HEK293 (cell line): ENCODE results near the gene SMCHD1.
"Not testable (repeated sequence)": the region's sequence is repeated elsewhere in the genome, so short reads cannot be mapped to it uniquely, and the experiment has no call there.

ENCODE experiments used
- CTCF ChIA-PET: fragments of 350-600 bp; formaldehyde crosslinking; extraction: SDS; loops from one replicate; lab custom pipeline; 2021; ENCODE audit warnings: antibody characterized with exemption; lab: Yijun Ruan, JAX
- POLR2A ChIA-PET: fragments of 300-600 bp; formaldehyde crosslinking; extraction: SDS; loops from one replicate; lab custom pipeline; 2020; ENCODE audit warnings: antibody characterized with exemption, inconsistent platforms; lab: Yijun Ruan, JAX
- H3K27ac ChIP-seq: fragments of 200-500 bp; sonication (Bioruptor generic); 2 replicates; pipeline ENCODE4 v1.5.1; 2014; ENCODE audit warnings: low read depth, low read length, control low read depth, inconsistent platforms; ENCODE audit errors: extremely low read depth
- H3K36me3 ChIP-seq, 2 experiments: fragments of 200-500 bp in 1 of 2; sonication (Bioruptor generic) in 1 of 2; 1 replicate in 1 of 2; 2 replicates in 1 of 2; pipeline ENCODE4 v1.5.1; 2014 to 2017; ENCODE audit warnings: inconsistent platforms in 2 of 2, low read length in 2 of 2; ENCODE audit not compliant: control insufficient read depth in 2 of 2, insufficient read depth in 1 of 2
- H3K4me1 ChIP-seq: fragments of 200-500 bp; sonication (Bioruptor generic); 2 replicates; pipeline ENCODE4 v1.5.1; 2014; ENCODE audit warnings: mild to moderate bottlenecking, low read length, inconsistent platforms; ENCODE audit not compliant: control insufficient read depth, insufficient read depth
- H3K4me3 ChIP-seq: 2 replicates; pipeline ENCODE4 v1.5.1; 2011; ENCODE audit warnings: low read depth, mild to moderate bottlenecking, control low read depth, low read length, moderate library complexity
- H3K9me3 ChIP-seq: fragments of 200-500 bp; sonication (Bioruptor generic); 2 replicates; pipeline ENCODE4 v1.5.1; 2014; ENCODE audit warnings: low read depth, low read length, inconsistent platforms; ENCODE audit not compliant: control insufficient read depth, insufficient read depth
- BCL11A ChIP-seq: fragments of 450-650 bp; formaldehyde crosslinking; IDR thresholded peaks from 2 replicates; pipeline ENCODE4 v1.5.1; 2016; ENCODE audit warnings: low read depth, missing biosample characterization, missing genetic modification characterization
- EGR2 ChIP-seq: fragments of 450-650 bp; formaldehyde crosslinking; IDR thresholded peaks from 2 replicates; pipeline ENCODE4 v1.5.1; 2016; ENCODE audit warnings: low read depth, missing biosample characterization, missing genetic modification characterization
- SP2 ChIP-seq: fragments of 450-650 bp; formaldehyde crosslinking; IDR thresholded peaks from 2 replicates; pipeline ENCODE4 v1.5.1; 2016; ENCODE audit warnings: missing biosample characterization, missing genetic modification characterization
- SP3 ChIP-seq: fragments of 450-650 bp; formaldehyde crosslinking; IDR thresholded peaks from 2 replicates; pipeline ENCODE4 v1.5.1; 2016; ENCODE audit warnings: missing biosample characterization, missing genetic modification characterization
- ZBTB48 ChIP-seq: fragments of 450-650 bp; formaldehyde crosslinking; IDR thresholded peaks from 2 replicates; pipeline ENCODE4 v1.5.1; 2016; ENCODE audit warnings: missing biosample characterization, missing genetic modification characterization
- ZNF146 ChIP-seq: fragments of 450-650 bp; formaldehyde crosslinking; IDR thresholded peaks from 2 replicates; pipeline ENCODE4 v1.5.1; 2016; ENCODE audit warnings: missing biosample characterization, missing genetic modification characterization
- ZNF155 ChIP-seq: fragments of 450-650 bp; formaldehyde crosslinking; IDR thresholded peaks from 2 replicates; pipeline ENCODE4 v1.5.1; 2016; ENCODE audit warnings: missing biosample characterization, missing genetic modification characterization
- ZNF202 ChIP-seq: fragments of 450-650 bp; formaldehyde crosslinking; IDR thresholded peaks from 2 replicates; pipeline ENCODE4 v1.5.1; 2016; ENCODE audit warnings: missing biosample characterization, missing genetic modification characterization, borderline replicate concordance
- ZNF362 ChIP-seq: fragments of 450-650 bp; formaldehyde crosslinking; IDR thresholded peaks from 2 replicates; pipeline ENCODE4 v1.5.1; 2016; ENCODE audit warnings: missing biosample characterization, missing genetic modification characterization
- ZNF423 ChIP-seq: fragments of 450-650 bp; formaldehyde crosslinking; IDR thresholded peaks from 2 replicates; pipeline ENCODE4 v1.5.1; 2016; ENCODE audit warnings: missing biosample characterization, missing genetic modification characterization
- ZNF48 ChIP-seq: fragments of 450-650 bp; formaldehyde crosslinking; IDR thresholded peaks from 2 replicates; pipeline ENCODE4 v1.5.1; 2016; ENCODE audit warnings: missing biosample characterization, missing genetic modification characterization
- ZNF501 ChIP-seq: fragments of 450-650 bp; formaldehyde crosslinking; IDR thresholded peaks from 2 replicates; pipeline ENCODE4 v1.5.1; 2016; ENCODE audit warnings: missing biosample characterization, missing genetic modification characterization
- ZNF548 ChIP-seq: fragments of 450-650 bp; formaldehyde crosslinking; IDR thresholded peaks from 2 replicates; pipeline ENCODE4 v1.5.1; 2016; ENCODE audit warnings: missing biosample characterization, missing genetic modification characterization
- ZNF558 ChIP-seq: fragments of 450-650 bp; formaldehyde crosslinking; IDR thresholded peaks from 2 replicates; pipeline ENCODE4 v1.5.1; 2016; ENCODE audit warnings: missing biosample characterization, missing genetic modification characterization
- ZNF621 ChIP-seq: fragments of 450-650 bp; formaldehyde crosslinking; IDR thresholded peaks from 2 replicates; pipeline ENCODE4 v1.5.1; 2017; ENCODE audit warnings: missing biosample characterization, missing genetic modification characterization
- ZNF629 ChIP-seq: fragments of 450-650 bp; formaldehyde crosslinking; IDR thresholded peaks from 2 replicates; pipeline ENCODE4 v1.5.1; 2017; ENCODE audit warnings: missing biosample characterization, missing genetic modification characterization
- ZNF704 ChIP-seq: fragments of 450-650 bp; formaldehyde crosslinking; IDR thresholded peaks from 2 replicates; pipeline ENCODE4 v1.5.1; 2016; ENCODE audit warnings: missing biosample characterization, missing genetic modification characterization
- ZNF785 ChIP-seq: fragments of 450-650 bp; formaldehyde crosslinking; IDR thresholded peaks from 2 replicates; pipeline ENCODE4 v1.5.1; 2016; ENCODE audit warnings: missing biosample characterization, missing genetic modification characterization
- TF ChIP-seq, protein P1 (sequence below): fragments of 450-650 bp; formaldehyde crosslinking; conservative IDR thresholded peaks from 2 replicates; pipeline ENCODE4 v1.5.1; 2016; ENCODE audit warnings: low read depth, missing biosample characterization, missing genetic modification characterization

Gene SMCHD1

GRCh38 chr18:2736823-2737222 is 81.3 kb downstream of the SMCHD1 start:
- peak; percentile 61 for TF ChIP-seq ZNF146 (tag by site-specific recombination)
- TF ChIP-seq, protein P1, sequence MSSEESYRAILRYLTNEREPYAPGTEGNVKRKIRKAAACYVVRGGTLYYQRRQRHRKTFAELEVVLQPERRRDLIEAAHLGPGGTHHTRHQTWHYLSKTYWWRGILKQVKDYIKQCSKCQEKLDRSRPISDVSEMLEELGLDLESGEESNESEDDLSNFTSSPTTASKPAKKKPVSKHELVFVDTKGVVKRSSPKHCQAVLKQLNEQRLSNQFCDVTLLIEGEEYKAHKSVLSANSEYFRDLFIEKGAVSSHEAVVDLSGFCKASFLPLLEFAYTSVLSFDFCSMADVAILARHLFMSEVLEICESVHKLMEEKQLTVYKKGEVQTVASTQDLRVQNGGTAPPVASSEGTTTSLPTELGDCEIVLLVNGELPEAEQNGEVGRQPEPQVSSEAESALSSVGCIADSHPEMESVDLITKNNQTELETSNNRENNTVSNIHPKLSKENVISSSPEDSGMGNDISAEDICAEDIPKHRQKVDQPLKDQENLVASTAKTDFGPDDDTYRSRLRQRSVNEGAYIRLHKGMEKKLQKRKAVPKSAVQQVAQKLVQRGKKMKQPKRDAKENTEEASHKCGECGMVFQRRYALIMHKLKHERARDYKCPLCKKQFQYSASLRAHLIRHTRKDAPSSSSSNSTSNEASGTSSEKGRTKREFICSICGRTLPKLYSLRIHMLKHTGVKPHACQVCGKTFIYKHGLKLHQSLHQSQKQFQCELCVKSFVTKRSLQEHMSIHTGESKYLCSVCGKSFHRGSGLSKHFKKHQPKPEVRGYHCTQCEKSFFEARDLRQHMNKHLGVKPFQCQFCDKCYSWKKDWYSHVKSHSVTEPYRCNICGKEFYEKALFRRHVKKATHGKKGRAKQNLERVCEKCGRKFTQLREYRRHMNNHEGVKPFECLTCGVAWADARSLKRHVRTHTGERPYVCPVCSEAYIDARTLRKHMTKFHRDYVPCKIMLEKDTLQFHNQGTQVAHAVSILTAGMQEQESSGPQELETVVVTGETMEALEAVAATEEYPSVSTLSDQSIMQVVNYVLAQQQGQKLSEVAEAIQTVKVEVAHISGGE (tag by site-specific recombination): no peak
- TF ChIP-seq ZNF48 (tag by site-specific recombination): no peak
- TF ChIP-seq, all 188 proteins: peak for 1
- Histone ChIP-seq H3K36me3 (peaks cover 47 to 82% of the 10 kb centered on the region in 2 experiments), H3K9me3 (no peaks in the 10 kb centered on the region), H3K27ac (no peak overlapping the region), H3K4me1 (no peaks in the 10 kb centered on the region), H3K4me3 (no peak overlapping the region)
- ChIA-PET POLR2A (no interaction called here), CTCF (no interaction called here)

GRCh38 chr18:2740082-2740481 is 84.6 kb downstream of the SMCHD1 start:
- peak; percentile 87 for TF ChIP-seq ZNF146 (tag by site-specific recombination)
- CTCF ChIA-PET, H3K4me1 ChIP-seq, H3K4me3 ChIP-seq, H3K9me3 ChIP-seq, H3K27ac ChIP-seq: not testable (repeated sequence)
- POLR2A ChIA-PET: interaction anchor here (1.2 kb wide), 1 partner anchor 10 kb away, joined by 4 read pairs; no protein-coding TSS in a partner anchor
- peaks cover 33 to 88% of the 10 kb centered on the region in 2 experiments for H3K36me3 ChIP-seq

DNA sequence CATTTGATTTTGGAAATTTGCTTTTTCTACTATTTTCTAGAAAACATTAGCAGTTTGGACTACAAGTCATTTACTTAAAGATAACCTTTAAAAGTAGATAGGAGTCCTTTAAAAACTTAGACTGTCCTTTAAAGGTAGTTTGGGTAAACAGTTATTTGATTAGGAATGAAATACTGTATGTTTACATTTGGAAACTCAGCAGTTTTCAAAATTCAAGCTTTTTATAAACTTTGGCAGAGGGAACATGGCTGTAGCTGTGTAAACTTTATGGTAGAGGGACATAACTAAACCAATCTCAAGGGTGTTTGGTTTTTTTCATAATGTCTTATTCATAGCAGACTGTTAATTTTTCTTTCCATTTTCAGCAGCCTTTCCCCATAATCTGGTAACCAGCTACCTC is 90.7 kb downstream of the SMCHD1 start:
- H3K4me3 ChIP-seq: no peak overlapping the region
- no peak overlapping the region for H3K27ac ChIP-seq
- CTCF ChIA-PET: no interaction called here
- no peaks in the 10 kb centered on the region for H3K9me3 ChIP-seq
- H3K36me3 ChIP-seq: peaks cover 43 to 86% of the 10 kb centered on the region in 2 experiments
- POLR2A ChIA-PET: interaction anchor here (0.6 to 0.7 kb wide), 2 partner anchors 11 to 13 kb away, joined by 3 to 4 read pairs; no protein-coding TSS in a partner anchor
- no peaks in the 10 kb centered on the region for H3K4me1 ChIP-seq
- no peak for TF ChIP-seq SP2 (tag by site-specific recombination)
- no peak for TF ChIP-seq ZNF548
- TF ChIP-seq ZNF155: no peak
- no peak for TF ChIP-seq ZNF202 (tag by site-specific recombination)
- TF ChIP-seq ZNF629 (tag by site-specific recombination): no peak
- no peak for TF ChIP-seq ZNF423 (tag by site-specific recombination)
- no peak for TF ChIP-seq ZNF704 (tag by site-specific recombination)
- TF ChIP-seq ZBTB48 (tag by site-specific recombination): no peak
- no peak for TF ChIP-seq ZNF621
- TF ChIP-seq ZNF785 (tag by site-specific recombination): no peak
- TF ChIP-seq ZNF558: no peak
- TF ChIP-seq ZNF48 (tag by site-specific recombination): no peak
- no peak for TF ChIP-seq EGR2 (tag by site-specific recombination)
- no peak for TF ChIP-seq SP3
- no peak for TF ChIP-seq ZNF501
- TF ChIP-seq BCL11A (tag by site-specific recombination): no peak
- no peak for TF ChIP-seq ZNF362 (tag by site-specific recombination)
- TF ChIP-seq, all 188 proteins: peak for 0
